ENCODE data around the gene PLA2G6. TPM values are rescaled to one million over a fixed set of nuclear protein-coding genes. Genes with fewer than 3 reads are reported as not detected.
A peak's percentile ranks its signal among the peaks of the same experiment; 100 is the strongest.

Gene PLA2G6
- total RNA-seq, 2 experiments from 2014 or later: 65.0 to 72.0 TPM

- Mint-ChIP-seq H3K9me3 (no peaks in the 10 kb centered on the region), H3K4me3 (no peak overlapping the region), H3K36me3 (ENCODE audit: low read depth) (no peaks in the 10 kb centered on the region), H3K4me1 (peaks cover 17% of the 10 kb centered on the region), H3K27ac (peak overlapping the region; percentile 36), H3K27me3 (no peaks in the 10 kb centered on the region)
- DNase-seq: no peak
- POLR2A ChIA-PET: no interaction called here
- CTCF ChIA-PET: interaction anchor here (0.6 kb wide), 1 partner anchor 210 kb away, joined by 3 read pairs; no protein-coding TSS in a partner anchor
These were observed 78.0 kb downstream of the PLA2G6 start for GRCh38 chr22:38103641-38104040.

GRCh38 chr22:38098410-38099249 lies 83.0 kb downstream of the PLA2G6 start:
- Mint-ChIP-seq H3K27ac (no peak overlapping the region), H3K36me3 (ENCODE audit: low read depth) (no peaks in the 10 kb centered on the region), H3K27me3 (no peaks in the 10 kb centered on the region), H3K4me3 (no peak overlapping the region), H3K4me1 (no peaks in the 10 kb centered on the region), H3K9me3 (no peaks in the 10 kb centered on the region)
- DNase-seq: no peak
- CTCF ChIA-PET: interaction anchor here (0.6 to 1.0 kb wide), 4 partner anchors 9 to 535 kb away, joined by 3 read pairs; partner anchors contain the start of gene SLC16A8
- POLR2A ChIA-PET: no interaction called here

GRCh38 chr22:38097557-38098409 lies 83.8 kb downstream of the PLA2G6 start:
- Mint-ChIP-seq H3K4me3 (no peak overlapping the region), H3K4me1 (no peaks in the 10 kb centered on the region), H3K9me3 (no peaks in the 10 kb centered on the region), H3K27me3 (no peaks in the 10 kb centered on the region), H3K36me3 (ENCODE audit: low read depth) (no peaks in the 10 kb centered on the region), H3K27ac (no peak overlapping the region)
- DNase-seq: no peak
- POLR2A ChIA-PET: no interaction called here
- CTCF ChIA-PET: interaction anchor here (0.6 to 1.0 kb wide), 4 partner anchors 13 to 534 kb away, joined by 3 read pairs; partner anchors contain the start of gene SLC16A8

GRCh38 chr22:38097058-38097457 lies 84.6 kb downstream of the PLA2G6 start:
- Mint-ChIP-seq H3K36me3 (ENCODE audit: low read depth) (no peaks in the 10 kb centered on the region), H3K27me3 (no peaks in the 10 kb centered on the region), H3K4me1 (no peaks in the 10 kb centered on the region), H3K4me3 (no peak overlapping the region), H3K27ac (no peak overlapping the region), H3K9me3 (no peaks in the 10 kb centered on the region)
- no peak for DNase-seq
- ChIA-PET POLR2A (no interaction called here), CTCF (interaction anchor here (1.0 kb wide), 1 partner anchor 44 kb away, joined by 3 read pairs; no protein-coding TSS in a partner anchor)

GRCh38 chr22:38089474-38089851 lies 92.2 kb downstream of the PLA2G6 start:
- Mint-ChIP-seq H3K9me3 (no peaks in the 10 kb centered on the region), H3K4me1 (peaks cover 4% of the 10 kb centered on the region), H3K36me3 (ENCODE audit: low read depth) (no peaks in the 10 kb centered on the region), H3K27me3 (peaks cover 10% of the 10 kb centered on the region), H3K27ac (no peak overlapping the region), H3K4me3 (no peak overlapping the region)
- no peak for DNase-seq
- POLR2A ChIA-PET: no interaction called here
- CTCF ChIA-PET: interaction anchor here (0.8 kb wide), 1 partner anchor 10 kb away, joined by 3 read pairs; no protein-coding TSS in a partner anchor

GRCh38 chr22:38088629-38089473 lies 92.8 kb downstream of the PLA2G6 start:
- CTCF ChIA-PET: interaction anchor here (0.7 to 0.8 kb wide), 2 partner anchors 10 to 611 kb away, joined by 3 read pairs; no protein-coding TSS in a partner anchor

GRCh38 chr22:38087855-38088254 lies 93.8 kb downstream of the PLA2G6 start:
- DNase-seq: no peak
- Mint-ChIP-seq H3K27ac (no peak overlapping the region), H3K4me1 (peaks cover 4% of the 10 kb centered on the region), H3K36me3 (ENCODE audit: low read depth) (no peaks in the 10 kb centered on the region), H3K4me3 (no peak overlapping the region), H3K9me3 (no peaks in the 10 kb centered on the region), H3K27me3 (peaks cover 16% of the 10 kb centered on the region)
- ChIA-PET CTCF (interaction anchor here (1.5 kb wide), 1 partner anchor 35 kb away, joined by 5 read pairs; no protein-coding TSS in a partner anchor), POLR2A (no interaction called here)

More at GRCh38 chr22:38088629-38089473, 92.8 kb downstream of the PLA2G6 start:
- Mint-ChIP-seq H3K27ac (no peak overlapping the region), H3K4me1 (peaks cover 4% of the 10 kb centered on the region), H3K4me3 (no peak overlapping the region), H3K9me3 (no peaks in the 10 kb centered on the region), H3K36me3 (ENCODE audit: low read depth) (no peaks in the 10 kb centered on the region), H3K27me3 (peaks cover 10% of the 10 kb centered on the region)
- POLR2A ChIA-PET: interaction anchor here (0.5 kb wide), 1 partner anchor 56 kb away, joined by 3 read pairs; no protein-coding TSS in a partner anchor
- no peak for DNase-seq

GRCh38 chr22:38086942-38087341 lies 94.7 kb downstream of the PLA2G6 start:
- Mint-ChIP-seq H3K4me1 (peaks cover 4% of the 10 kb centered on the region), H3K36me3 (ENCODE audit: low read depth) (no peaks in the 10 kb centered on the region), H3K4me3 (no peak overlapping the region), H3K27ac (no peak overlapping the region), H3K27me3 (peaks cover 18% of the 10 kb centered on the region), H3K9me3 (no peaks in the 10 kb centered on the region)
- POLR2A ChIA-PET: no interaction called here
- CTCF ChIA-PET: interaction anchor here (1.5 kb wide), 1 partner anchor 35 kb away, joined by 5 read pairs; no protein-coding TSS in a partner anchor
- no peak for DNase-seq

GRCh38 chr22:38086001-38086845 lies 95.4 kb downstream of the PLA2G6 start:
- H3K4me1 Mint-ChIP-seq: peaks cover 4% of the 10 kb centered on the region
- DNase-seq: no peak
- H3K27me3 Mint-ChIP-seq: peaks cover 22% of the 10 kb centered on the region
- H3K27ac Mint-ChIP-seq: no peak overlapping the region
- no peaks in the 10 kb centered on the region for H3K36me3 Mint-ChIP-seq (ENCODE audit: low read depth)
- ChIA-PET POLR2A (no interaction called here), CTCF (interaction anchor here (1.5 kb wide), 1 partner anchor 34 kb away, joined by 5 read pairs; no protein-coding TSS in a partner anchor)
- no peak overlapping the region for H3K4me3 Mint-ChIP-seq
- H3K9me3 Mint-ChIP-seq: no peaks in the 10 kb centered on the region

GRCh38 chr22:38085501-38085900 lies 96.1 kb downstream of the PLA2G6 start:
- no peaks in the 10 kb centered on the region for H3K36me3 Mint-ChIP-seq (ENCODE audit: low read depth)

GRCh38 chr22:38085056-38085455 lies 96.6 kb downstream of the PLA2G6 start:
- H3K27ac Mint-ChIP-seq: no peak overlapping the region
- peaks cover 19% of the 10 kb centered on the region for H3K27me3 Mint-ChIP-seq
- no peaks in the 10 kb centered on the region for H3K9me3 Mint-ChIP-seq
- peaks cover 4% of the 10 kb centered on the region for H3K4me1 Mint-ChIP-seq
- DNase-seq: no peak
- no peak overlapping the region for H3K4me3 Mint-ChIP-seq
- no peaks in the 10 kb centered on the region for H3K36me3 Mint-ChIP-seq (ENCODE audit: low read depth)
- ChIA-PET CTCF (interaction anchor here (0.6 to 0.8 kb wide), 2 partner anchors 25 to 316 kb away, joined by 4 read pairs; no protein-coding TSS in a partner anchor), POLR2A (no interaction called here)

More at GRCh38 chr22:38085501-38085900, 96.1 kb downstream of the PLA2G6 start:
- ChIA-PET CTCF (interaction anchor here (0.8 kb wide), 1 partner anchor 25 kb away, joined by 4 read pairs; no protein-coding TSS in a partner anchor), POLR2A (no interaction called here)
- DNase-seq: no peak
- Mint-ChIP-seq H3K4me3 (no peak overlapping the region), H3K27me3 (peaks cover 19% of the 10 kb centered on the region), H3K4me1 (peaks cover 4% of the 10 kb centered on the region), H3K9me3 (no peaks in the 10 kb centered on the region), H3K27ac (no peak overlapping the region)

Measured in activated CD4-positive, alpha-beta T cell treated with anti-CD3 and anti-CD28 coated beads, Interleukin-2, amount 10 ng/mL, durations not matched to agents 7 days and 5 days (primary cell).